ENCODE data around the gene ANKRD36.
"Not testable (repeated sequence)": the region's sequence is repeated elsewhere in the genome, so short reads cannot be mapped to it uniquely, and the experiment has no call there.

DNA sequence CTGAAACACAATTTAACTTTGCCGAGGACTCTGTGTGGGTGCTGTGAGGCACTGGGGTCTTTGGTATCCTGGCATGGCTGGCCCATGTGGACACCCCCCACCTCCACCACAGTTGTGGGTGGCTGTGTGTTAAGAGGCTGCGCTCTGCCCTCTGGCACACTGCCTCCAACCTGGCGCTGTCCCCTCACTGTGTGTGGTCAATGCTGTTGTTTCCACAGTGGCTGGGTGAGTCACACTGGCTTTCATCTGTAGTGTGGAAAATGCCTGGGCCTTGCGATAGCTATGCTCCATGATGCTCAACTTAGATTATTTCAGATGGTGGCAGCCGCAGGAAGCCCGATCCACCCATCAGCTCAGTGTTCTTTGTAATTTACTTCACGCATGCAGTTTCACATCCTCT is 27.9 kb upstream of the ANKRD36 start:
- not testable (repeated sequence) for TF ChIP-seq TAF1, SPI1 (IDR thresholded peaks at IDR 0.05; ENCODE audit: low read depth, low read length)
